Lower lobe of right lung (tissue), 2 donors: ENCODE data around the gene OGDH. TPM values are rescaled to one million over a fixed set of nuclear protein-coding genes. Genes with fewer than 3 reads are reported as not detected.
A peak's percentile ranks its signal among the peaks of the same experiment; 100 is the strongest.

Source experiments
- ATAC-seq, 2 donors: fragments of 200-7000 bp; cut with Tn5 transposase; one replicate each; pipeline ENCODE4 v1.9.1; 2020 to 2022; ENCODE audit warnings: mild to moderate bottlenecking in 2 of 2, moderate library complexity in 2 of 2
- DNase-seq: peaks from one replicate; pipeline ENCODE4 v3.0.0-alpha.2; 2020
- H3K27ac ChIP-seq: fragments of 200-600 bp; one replicate; pipeline ENCODE4 v1.8.0; 2022
- H3K27me3 ChIP-seq: fragments of 200-600 bp; one replicate; pipeline ENCODE4 v1.8.0; 2022; ENCODE audit warnings: low read depth
- H3K36me3 ChIP-seq: fragments of 200-600 bp; one replicate; pipeline ENCODE4 v1.8.0; 2022; ENCODE audit warnings: mild to moderate bottlenecking
- H3K4me1 ChIP-seq: fragments of 200-600 bp; one replicate; pipeline ENCODE4 v1.8.0; 2022
- H3K4me3 ChIP-seq: fragments of 200-600 bp; one replicate; pipeline ENCODE4 v1.8.0; 2022; ENCODE audit warnings: mild to moderate bottlenecking
- H3K9me3 ChIP-seq: fragments of 200-600 bp; one replicate; pipeline ENCODE4 v1.8.0; 2022
- CTCF ChIP-seq: fragments of 200-600 bp; IDR thresholded peaks from one replicate; pipeline ENCODE4 v1.8.0; 2022; ENCODE audit warnings: antibody characterized with exemption, mild to moderate bottlenecking
- intact Hi-C: fragments of 100-400 bp; cut with DNase I; formaldehyde crosslinking; loops from one replicate; pipeline ENCODE4 v1.11.0; 2022
- total RNA-seq: library from RNA; stranded (reverse); fragmentation: NEBNext Ultra II Directional; extraction: Animal tissue kit (Norgen Biotek cat#: 25700); gene quantifications from one replicate; pipeline ENCODE4 v1.2.1, GENCODE V29; 2021
- donor health status: DM: no; HTN: yes; CAD: no; lungs with severe emphysema.

Gene OGDH
- total RNA-seq, 1 donor from 2014 or later, result 132 TPM

GRCh38 chr7:44617225-44617890 is 10.9 kb downstream of the OGDH start:
- TF ChIP-seq CTCF, result no peak
- no peak for ATAC-seq
- Histone ChIP-seq H3K36me3 (no peaks in the 10 kb centered on the region), H3K4me3 (no peak overlapping the region), H3K4me1 (peaks cover 73% of the 10 kb centered on the region), H3K9me3 (no peaks in the 10 kb centered on the region), H3K27me3 (no peaks in the 10 kb centered on the region), H3K27ac (no peak overlapping the region)
- intact Hi-C loops, result no loop called here
- DNase-seq, result no peak

GRCh38 chr7:44618045-44618444 is 11.6 kb downstream of the OGDH start:
- TF ChIP-seq CTCF, result no peak
- Histone ChIP-seq H3K27me3 (no peaks in the 10 kb centered on the region), H3K36me3 (no peaks in the 10 kb centered on the region), H3K27ac (no peak overlapping the region), H3K4me1 (peaks cover 79% of the 10 kb centered on the region), H3K4me3 (no peak overlapping the region), H3K9me3 (no peaks in the 10 kb centered on the region)
- intact Hi-C loops, result no loop called here
- no peak for ATAC-seq
- no peak for DNase-seq

GRCh38 chr7:44618753-44619152 is 12.3 kb downstream of the OGDH start:
- Histone ChIP-seq H3K27ac (no peak overlapping the region), H3K36me3 (no peaks in the 10 kb centered on the region), H3K9me3 (no peaks in the 10 kb centered on the region), H3K27me3 (no peaks in the 10 kb centered on the region), H3K4me1 (peaks cover 86% of the 10 kb centered on the region), H3K4me3 (no peak overlapping the region)
- intact Hi-C loops, result no loop called here
- TF ChIP-seq CTCF, result no peak
- DNase-seq (no peak), ATAC-seq (peak; percentile 45 to 46)

- Histone ChIP-seq H3K4me3 (no peak overlapping the region), H3K27ac (peak overlapping the region; percentile 50), H3K27me3 (no peaks in the 10 kb centered on the region), H3K4me1 (peaks cover 76% of the 10 kb centered on the region), H3K36me3 (peaks cover 16% of the 10 kb centered on the region), H3K9me3 (no peaks in the 10 kb centered on the region)
- ATAC-seq (peak in 1 of 2 donors; percentile 66), DNase-seq (no peak)
- intact Hi-C loops, result no loop called here
- TF ChIP-seq CTCF, result no peak
Measured at GRCh38 chr7:44621034-44621749, 14.8 kb downstream of the OGDH start.

GRCh38 chr7:44621750-44622103 is 15.3 kb downstream of the OGDH start:
- peak overlapping the region; percentile 50 for H3K27ac ChIP-seq
- DNase-seq, result no peak

More at GRCh38 chr7:44621750-44622103, 15.3 kb downstream of the OGDH start:
- peaks cover 76% of the 10 kb centered on the region for H3K4me1 ChIP-seq
- peaks cover 21% of the 10 kb centered on the region for H3K36me3 ChIP-seq
- no peaks in the 10 kb centered on the region for H3K9me3 ChIP-seq
- ATAC-seq, result no peak
- H3K27me3 ChIP-seq, result no peaks in the 10 kb centered on the region
- H3K4me3 ChIP-seq, result no peak overlapping the region
- intact Hi-C loops, result no loop called here
- TF ChIP-seq CTCF, result no peak
